HS-5 (cell line): Measurements from ENCODE around the gene HOXD1.

ENCODE experiments used
- DNase-seq: peaks from one replicate; pipeline ENCODE4 v3.0.0-alpha.2; 2012; ENCODE audit warnings: low read depth

Gene HOXD1

GRCh38 chr2:176184749-176185148 lies 3.7 kb upstream of the HOXD1 start:
- DNase-seq, result no peak

- no peak for DNase-seq
Measured at GRCh38 chr2:176186024-176186423, 2.4 kb upstream of the HOXD1 start.

- no peak for DNase-seq
Measured at GRCh38 chr2:176187200-176187898, 1.1 kb upstream of the HOXD1 start.

- no peak for DNase-seq
Measured at GRCh38 chr2:176188774-176189680, 559 bp downstream of the HOXD1 start.

- DNase-seq, result no peak
Measured at GRCh38 chr2:176189681-176190641, 1.5 kb downstream of the HOXD1 start.

- DNase-seq, result no peak
Measured at GRCh38 chr2:176192351-176192750, 3.9 kb downstream of the HOXD1 start.

- DNase-seq, result no peak
Measured at GRCh38 chr2:176193048-176193447, 4.6 kb downstream of the HOXD1 start.

- DNase-seq, result no peak
Measured at GRCh38 chr2:176199902-176200301, 11.4 kb downstream of the HOXD1 start.

GRCh38 chr2:176200971-176201370 lies 12.5 kb downstream of the HOXD1 start:
- DNase-seq, result no peak

GRCh38 chr2:176202491-176202890 lies 14.0 kb downstream of the HOXD1 start:
- no peak for DNase-seq

- no peak for DNase-seq
Measured at GRCh38 chr2:176205126-176205525, 16.7 kb downstream of the HOXD1 start.

- no peak for DNase-seq
Measured at GRCh38 chr2:176206136-176206535, 17.7 kb downstream of the HOXD1 start.

- DNase-seq, result peak; percentile 76
Measured at GRCh38 chr2:176206682-176207081, 18.2 kb downstream of the HOXD1 start.

GRCh38 chr2:176211110-176211509 lies 22.6 kb downstream of the HOXD1 start:
- DNase-seq, result no peak

GRCh38 chr2:176212276-176212675 lies 23.8 kb downstream of the HOXD1 start:
- no peak for DNase-seq

- no peak for DNase-seq
Measured at GRCh38 chr2:176213406-176213805, 24.9 kb downstream of the HOXD1 start.

GRCh38 chr2:176227874-176228273 lies 39.4 kb downstream of the HOXD1 start:
- no peak for DNase-seq

GRCh38 chr2:176234156-176234555 lies 45.7 kb downstream of the HOXD1 start:
- DNase-seq, result no peak

- DNase-seq, result no peak
Measured at GRCh38 chr2:176234940-176235339, 46.5 kb downstream of the HOXD1 start.

GRCh38 chr2:176237456-176237855 lies 49.0 kb downstream of the HOXD1 start:
- no peak for DNase-seq

- no peak for DNase-seq
Measured at GRCh38 chr2:176239031-176239430, 50.6 kb downstream of the HOXD1 start.

GRCh38 chr2:176240301-176240700 lies 51.8 kb downstream of the HOXD1 start:
- no peak for DNase-seq
